Activated CD4-positive, alpha-beta T cell treated with anti-CD3 and anti-CD28 coated beads, Interleukin-2, amount 50 U/mL, for 4 hours (primary cell): ENCODE results near the gene UROS.

ENCODE experiments used
- DNase-seq, 2 experiments: peaks; one replicate each; pipeline ENCODE4 v3.0.0-alpha.2; 2020

UROS gene

DNA sequence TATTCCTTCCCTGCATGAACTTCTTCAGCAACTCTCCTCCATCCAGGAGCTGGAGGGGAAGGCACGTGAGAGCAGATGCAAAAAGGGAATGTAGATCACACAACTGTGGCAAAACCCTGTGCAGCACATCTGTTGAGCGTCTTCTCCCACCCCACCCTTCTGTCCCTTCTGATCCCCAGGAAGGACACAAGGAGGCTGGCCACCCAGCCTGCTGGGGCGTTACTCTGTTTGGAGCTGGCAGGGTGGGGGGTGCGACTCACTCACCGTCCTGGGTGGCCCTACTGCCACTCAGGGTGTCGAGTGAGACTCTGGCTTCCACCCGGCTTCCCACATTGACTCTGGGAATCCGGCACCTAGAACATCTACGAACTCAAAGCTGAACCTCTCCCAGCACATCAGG is 37.3 kb downstream of the UROS start:
- DNase-seq = no peak

DNA sequence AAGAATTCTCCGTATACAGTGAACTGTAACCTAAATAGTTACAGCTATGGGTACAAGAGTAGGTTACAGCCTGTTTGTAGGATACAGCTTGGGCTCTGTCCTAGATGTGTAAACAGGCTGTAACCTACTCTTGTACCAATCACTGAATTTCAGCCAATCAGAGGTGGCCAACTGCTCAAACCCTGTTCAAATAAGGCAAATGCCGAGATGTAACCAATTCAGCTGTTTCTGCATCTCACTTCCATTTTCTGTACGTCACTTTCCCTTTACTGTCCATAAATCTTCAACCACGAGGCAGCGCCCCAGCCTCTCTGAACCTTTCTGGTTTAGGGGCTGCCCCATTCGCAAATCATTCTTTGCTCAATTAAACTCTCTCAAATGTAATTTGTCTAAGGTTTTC is 39.1 kb downstream of the UROS start:
- DNase-seq = no peak

DNA sequence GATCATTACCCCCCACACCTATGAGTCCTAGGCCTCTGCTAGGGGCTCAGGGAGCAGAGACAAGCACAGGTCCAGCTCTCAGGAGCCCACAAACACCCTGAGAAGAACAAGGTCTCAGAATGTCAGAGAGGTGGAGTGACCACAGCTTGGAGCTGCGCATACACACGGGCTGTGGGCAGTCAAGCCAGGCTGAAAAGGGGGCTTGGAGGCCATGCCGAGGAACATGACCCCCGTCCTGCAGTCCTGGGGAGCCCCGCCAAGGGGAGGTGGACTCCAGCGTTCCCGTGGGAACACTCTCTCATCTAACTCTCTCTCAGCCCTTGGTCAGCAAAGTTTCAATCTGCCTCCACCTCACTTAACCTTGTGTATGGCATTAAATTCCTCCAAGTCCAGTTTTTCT is 39.6 kb downstream of the UROS start:
- no peak for DNase-seq

DNA sequence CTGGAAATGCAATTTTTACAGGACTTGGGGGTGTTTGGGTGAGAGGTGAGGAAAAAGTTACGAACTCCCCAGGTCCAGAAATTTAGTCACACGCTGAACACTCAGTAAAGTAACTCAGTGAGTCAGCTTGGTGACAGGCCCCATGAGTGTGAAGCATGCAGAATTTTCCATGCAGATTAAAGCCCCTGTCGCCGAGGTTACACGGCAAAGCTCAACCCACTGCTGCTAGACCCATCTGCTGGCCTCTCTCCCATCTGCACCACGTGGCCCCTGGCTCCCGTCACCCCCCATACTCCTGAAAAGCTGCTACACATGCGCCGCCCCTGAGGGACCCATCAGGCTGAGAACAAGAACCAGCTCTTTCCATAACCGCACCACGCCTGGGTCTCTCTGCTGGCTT is 40.4 kb downstream of the UROS start:
- DNase-seq = no peak

DNA sequence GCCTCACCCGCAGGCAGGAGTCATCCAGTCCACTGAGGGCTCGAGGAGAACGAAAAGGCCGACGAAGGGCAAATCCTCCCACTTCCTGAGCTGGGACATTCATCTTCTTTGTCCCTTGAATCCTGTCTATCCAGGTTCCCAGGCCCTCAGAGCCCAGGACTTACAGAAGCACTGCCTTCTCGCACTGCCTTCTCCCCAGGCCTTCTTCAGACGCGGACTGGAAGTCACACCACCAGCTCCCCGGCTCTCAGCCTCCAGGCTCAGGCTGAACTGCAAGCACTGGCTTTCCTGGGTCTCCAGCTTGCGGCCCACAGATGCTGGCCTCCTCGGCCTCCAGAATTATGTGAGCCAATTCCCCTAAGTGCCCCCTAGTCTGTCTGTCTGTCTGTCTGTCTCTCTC is 41.0 kb downstream of the UROS start:
- DNase-seq = no peak

DNA sequence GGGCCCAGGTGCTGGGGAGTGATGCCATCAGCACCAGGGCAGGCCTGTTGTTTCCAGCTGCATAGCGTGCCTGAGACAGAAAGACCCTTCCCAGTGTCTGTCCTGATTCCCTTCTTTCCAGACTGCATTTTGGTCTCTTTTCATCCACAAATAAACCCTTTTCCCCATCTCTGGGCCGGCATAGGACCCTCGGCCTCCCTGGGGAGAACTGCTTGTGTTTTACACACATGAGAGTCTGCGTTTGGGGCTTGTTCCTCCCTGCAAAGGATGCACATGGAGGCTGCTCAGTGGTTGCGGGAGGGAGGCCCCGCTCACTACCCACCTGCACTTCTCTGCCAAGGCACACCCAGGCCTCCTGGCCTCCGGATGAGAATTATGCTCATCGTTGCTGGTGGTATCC is 41.7 kb downstream of the UROS start:
- no peak for DNase-seq

DNA sequence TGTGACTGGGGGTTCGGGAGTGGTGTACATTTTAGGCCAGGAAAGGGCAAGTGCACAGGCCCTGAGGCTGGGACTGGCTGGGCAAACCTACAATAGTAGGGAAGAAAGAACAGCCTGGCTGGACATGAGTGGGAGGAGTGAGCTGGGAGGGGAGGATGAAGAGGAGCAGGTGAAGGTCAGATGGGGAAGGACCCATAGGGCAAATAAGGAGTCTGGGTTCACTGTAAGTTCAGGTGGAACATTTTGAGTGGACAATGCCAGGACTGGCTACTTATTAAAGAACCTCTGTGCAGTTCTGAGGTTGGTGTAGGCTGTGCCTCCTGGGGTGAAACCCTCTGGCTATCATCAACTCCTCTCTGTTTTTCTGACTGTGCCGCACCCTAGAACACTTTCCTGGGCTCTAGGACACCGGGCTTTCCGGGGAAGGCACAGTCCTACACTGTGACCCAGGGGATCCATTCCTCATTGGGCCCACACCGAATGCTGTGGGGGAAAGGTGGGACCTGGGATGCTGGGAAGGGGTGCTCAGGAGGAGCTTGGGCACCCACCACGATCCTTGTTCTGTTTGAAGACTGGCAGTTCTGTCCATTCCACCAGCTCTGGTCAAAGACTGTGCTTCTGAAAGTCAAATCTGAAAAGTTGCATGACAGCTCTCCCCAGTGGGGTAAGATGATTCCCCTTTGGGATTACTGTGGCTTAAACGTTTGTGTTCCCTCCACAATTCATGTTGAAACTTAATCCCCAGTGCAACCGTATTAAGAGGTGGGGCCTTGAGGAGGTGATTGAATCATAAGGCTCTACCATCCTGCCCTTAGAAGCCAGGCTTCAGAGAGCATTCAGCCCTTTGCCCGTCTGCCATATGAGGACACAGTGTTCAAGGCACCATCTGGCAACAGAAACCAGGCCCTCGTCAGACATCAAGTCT is 43.4 kb downstream of the UROS start:
- no peak for DNase-seq

DNA sequence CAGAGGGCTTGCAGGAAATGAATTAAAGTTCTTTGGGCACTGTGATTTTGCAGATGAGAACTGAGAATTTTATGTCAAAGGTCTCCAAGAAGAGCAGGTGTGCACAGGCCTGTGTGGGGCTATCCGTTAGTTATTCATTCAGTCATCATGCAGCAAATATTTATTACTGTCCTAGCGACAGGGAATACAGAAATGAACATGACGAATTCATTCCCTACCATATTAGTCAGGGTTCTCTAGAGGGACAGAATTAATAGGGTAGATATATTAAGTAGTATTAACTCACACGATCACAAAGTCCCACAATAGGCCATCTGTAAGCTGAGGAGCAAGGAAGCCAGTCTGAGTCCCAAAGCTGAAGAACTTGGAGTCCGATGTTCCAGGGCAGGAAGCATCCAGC is 44.5 kb downstream of the UROS start:
- no peak for DNase-seq

DNA sequence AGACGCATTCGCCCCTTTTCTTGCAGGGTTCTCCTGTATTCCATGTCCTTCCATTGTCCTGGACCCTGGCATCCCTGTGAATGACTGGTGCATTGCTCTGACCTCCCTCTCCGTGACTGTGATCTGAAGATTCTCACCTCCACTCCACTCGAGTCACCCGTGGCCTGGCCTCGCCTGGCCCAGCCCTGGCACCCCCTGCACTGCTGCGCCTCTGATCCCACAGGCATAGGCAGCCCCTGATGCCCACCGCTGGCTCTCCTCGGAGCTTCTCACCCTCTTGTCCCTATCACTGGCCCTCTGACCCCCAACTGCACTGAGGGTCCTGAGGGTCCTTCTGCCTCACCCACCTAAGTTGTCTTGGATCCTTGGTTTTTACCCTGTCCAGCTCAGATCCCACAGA is 45.3 kb downstream of the UROS start:
- DNase-seq = no peak

DNA sequence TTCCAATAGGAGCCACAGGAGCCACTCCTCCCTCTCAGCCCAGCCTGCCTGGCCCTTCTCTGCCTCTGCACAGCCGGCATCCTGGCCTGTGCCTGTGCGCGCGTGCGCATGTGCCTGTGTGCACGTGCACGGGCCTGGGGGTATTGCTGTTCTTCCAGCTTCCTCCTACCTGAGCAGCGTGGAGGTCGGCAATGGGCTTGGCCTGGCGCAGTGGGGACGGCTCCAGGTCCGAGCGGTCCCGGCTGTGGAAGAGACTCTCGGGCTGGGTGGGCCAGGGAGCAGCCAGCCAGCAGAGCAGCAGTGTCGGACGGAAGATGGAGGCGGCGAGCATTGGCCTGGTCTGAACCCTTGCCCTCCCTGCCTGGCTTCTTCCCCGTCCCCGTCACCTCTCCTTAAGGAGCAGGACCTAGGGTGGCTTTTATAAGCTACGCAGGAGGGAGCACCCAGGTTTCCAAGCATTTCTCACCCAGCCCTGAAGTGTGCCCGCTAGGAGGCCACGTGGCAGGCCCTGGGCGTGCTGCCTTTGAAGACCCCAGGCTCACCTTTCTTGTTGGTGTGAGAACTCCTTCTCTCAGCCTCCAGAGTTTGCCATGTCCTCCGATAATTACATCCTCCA is 47.5 kb downstream of the UROS start, which contains the start of gene MMP21:
MMP21 (minus strand) TSS at position 331 of the 616 bp plus-strand sequence; CDS start at position 331, 0 bp downstream.
- no peak for DNase-seq

DNA sequence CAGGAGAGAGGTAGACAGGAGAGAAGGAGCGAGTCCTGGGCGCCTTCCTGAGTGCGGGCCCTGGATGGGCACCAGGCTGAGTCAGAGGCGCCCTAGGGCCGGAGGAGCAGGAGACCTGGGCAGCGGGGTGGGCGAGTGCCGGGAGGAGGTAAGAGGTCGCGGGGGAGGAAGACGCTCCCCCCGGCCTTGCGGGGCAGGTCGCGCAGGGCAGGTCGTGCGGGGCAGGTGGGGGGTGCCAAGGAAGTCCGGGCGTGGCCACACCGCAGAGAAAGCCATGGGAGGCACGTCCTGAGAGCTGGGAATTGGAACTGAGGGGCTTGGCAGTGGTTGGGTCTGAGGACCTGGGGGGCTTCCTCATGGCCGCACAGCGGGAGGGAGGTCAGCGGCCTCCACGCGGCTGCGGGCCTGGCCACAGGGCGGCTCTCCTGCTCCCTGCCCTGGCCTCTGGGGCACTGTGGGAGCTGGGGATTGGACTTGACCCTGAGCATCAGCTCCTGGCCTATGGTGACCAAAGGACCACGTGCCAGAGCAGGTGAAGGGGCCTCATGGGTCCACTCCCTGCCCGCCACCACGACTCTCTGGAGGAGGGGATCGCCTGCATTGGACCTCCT is 48.4 kb downstream of the UROS start:
- no peak for DNase-seq

DNA sequence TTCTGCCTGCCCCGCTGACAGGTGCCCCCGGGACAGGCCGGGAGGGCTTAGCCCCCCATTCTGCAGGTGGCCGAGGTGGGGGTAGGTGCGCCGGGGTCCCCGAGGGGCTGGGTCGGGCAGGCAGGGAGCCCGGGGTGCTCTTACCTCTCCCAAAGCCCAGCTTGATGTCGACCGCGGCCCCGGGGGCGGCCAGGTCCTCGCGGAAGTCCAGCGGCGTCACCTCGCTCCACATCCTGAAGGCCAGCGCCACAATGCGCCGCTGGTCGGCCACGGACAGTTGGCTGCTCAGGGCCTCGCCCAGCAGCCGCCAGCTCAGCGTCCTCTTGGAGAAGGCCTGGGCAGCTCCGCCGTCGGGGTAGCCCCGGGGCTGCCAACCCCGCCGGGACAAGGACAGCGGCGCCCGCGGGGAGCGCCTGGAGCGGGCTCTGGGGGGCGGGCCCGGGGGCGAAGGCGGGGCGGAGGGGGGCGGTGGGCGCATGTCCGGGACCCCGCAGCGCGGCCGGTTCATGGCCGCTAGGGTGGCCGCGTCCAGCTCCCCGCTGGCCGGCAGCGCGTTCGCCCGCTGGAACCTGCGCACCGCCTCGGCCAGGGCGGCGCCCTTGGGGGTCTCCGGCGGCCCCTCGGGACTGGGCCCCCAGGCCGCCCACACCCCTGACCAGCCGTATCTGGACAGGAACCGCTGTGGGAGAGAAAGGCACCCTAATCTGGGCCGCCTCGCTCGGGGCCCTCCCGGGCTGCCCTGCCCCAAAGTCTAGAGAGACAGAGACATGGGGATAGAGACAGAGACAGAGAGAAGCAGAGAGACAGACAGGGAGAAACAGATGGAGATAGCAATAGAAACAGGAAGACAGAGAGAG is 49.1 kb downstream of the UROS start:
- no peak for DNase-seq

DNA sequence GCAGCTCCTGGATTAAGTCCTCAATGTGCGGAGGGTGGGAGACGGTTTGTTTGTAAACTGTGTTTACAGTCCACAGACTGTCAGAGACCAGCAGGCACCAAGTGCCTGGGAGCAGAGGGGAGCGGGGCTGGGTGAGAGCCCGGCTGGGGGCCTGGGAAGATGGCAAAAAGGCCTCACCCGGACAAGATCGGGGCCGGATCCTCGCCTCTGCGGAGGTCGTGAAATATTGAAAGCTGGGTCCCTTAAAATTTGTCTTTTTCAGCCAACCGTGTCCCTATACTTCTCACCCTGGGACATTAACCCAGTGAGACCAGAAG is 50.2 kb downstream of the UROS start:
- no peak for DNase-seq

DNA sequence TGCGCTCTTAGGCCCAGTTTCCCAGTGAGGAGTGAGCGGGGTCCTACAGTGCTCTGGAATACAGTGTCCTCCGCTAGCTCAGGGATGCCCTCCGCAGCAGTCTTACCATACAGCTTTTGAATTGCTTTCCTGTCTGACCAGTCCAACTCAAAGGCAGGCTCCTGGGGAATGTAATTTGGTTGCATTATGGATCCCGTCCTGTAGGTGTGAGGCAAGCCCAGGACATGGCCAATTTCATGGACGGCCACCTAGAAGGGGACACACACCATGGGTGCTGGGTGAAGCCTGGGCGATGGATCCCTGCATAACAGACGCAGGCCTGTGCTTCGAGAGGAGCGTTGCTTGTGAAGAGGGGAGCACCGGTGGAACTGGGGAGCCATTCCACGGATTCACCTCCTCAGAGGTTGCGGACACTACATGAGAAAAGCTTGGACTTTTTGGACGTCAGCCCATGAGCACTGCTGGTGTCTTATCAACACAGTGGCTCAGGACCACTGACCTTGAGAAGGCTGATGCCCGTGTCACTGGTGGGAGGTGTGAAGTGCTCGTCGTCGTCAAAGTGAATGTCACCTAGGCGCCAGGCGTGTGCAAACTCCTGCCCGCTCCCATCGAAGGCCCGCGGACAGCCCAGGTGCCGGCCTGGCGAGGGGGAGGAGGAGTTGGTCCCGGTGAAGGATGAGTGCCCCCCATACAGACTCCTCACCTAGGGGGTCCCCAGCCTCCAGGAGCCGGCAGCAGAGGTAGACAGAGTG is 50.8 kb downstream of the UROS start:
- DNase-seq = no peak

DNA sequence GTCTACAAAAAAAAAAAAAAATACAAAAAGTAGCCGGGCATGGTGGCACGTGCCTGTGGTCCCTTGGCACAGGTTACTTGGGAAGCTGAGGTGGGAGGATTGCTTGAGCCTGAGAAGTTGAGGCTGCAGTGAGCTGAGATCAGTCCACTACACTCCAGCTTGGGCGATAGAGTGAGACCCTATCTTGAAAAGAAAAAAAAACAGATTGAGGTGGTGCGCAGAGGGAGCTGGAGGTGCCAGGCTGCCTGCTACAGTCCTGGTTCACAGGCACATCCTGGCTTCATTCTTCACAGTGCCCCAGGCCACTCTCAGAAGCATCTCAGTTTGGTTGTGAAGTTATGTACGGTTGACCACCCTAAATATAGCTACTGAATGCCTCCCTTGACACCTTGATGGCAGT is 52.2 kb downstream of the UROS start:
- DNase-seq = no peak

DNA sequence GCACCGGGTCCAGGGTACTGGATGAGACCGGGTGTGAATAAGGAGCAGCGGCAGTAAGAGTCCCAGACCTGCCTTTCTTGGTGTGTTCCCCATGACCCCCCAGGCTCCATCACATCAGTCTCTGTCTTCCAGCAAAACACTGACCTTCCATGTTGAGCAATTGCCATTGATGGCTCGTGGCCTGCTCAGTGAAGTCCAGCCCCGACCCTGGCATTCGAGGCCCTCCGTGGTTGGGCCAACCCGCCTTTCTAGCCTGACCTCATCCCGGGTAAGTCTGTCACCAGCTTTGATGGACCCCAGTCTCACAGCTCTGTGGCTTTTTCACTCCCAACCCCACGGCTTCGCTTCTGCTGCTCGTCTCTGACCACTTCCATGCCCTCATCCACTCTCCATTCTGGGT is 53.9 kb downstream of the UROS start:
- no peak for DNase-seq

DNA sequence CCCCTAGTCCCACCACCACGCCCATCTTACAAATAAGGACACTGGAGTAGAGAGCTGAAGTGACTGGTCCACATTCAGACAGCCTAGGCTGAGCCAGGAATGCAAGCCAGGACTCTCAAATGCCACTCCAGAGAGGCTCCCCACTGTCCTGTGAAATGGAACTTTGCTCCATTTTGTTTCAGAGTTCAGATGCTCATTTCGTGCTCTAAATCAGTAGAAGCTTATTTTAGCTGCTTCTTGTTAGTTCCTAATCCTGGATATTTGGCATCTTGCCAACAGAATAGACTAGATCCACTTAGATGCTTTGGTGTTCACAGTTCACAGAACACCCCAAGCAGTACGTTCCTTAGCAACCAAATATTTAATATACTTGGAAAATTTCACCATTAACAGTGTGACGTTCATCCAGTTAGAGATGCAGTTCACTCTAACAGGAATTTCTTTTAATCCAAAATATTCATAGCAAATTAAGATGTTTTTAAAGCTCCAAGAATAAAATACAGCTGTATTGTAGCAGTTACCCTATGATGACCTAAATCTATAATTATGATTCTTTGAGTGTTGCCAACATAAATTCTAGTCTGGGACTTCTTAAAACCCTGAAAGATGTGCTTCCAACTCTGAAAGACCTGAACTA is 54.7 kb downstream of the UROS start:
- no peak for DNase-seq

DNA sequence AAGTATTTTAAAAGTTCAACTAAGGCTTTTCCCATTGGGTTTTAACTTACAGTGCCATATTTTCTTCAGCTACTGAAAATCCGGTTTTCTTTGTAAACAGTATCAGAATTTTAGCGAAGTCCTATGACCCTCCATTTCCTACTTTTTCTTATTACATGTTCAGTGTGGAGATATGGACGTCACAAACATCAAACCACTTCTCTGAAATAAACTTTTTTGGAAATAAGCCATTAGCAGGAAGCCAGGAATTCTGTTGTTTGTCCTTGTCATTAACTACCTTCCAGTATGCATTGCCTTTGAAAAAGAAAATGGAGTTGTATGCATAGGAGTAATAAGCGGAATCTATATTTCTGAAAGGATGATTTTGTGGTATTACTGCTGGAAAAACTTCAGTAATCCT is 56.5 kb downstream of the UROS start:
- DNase-seq = no peak

DNA sequence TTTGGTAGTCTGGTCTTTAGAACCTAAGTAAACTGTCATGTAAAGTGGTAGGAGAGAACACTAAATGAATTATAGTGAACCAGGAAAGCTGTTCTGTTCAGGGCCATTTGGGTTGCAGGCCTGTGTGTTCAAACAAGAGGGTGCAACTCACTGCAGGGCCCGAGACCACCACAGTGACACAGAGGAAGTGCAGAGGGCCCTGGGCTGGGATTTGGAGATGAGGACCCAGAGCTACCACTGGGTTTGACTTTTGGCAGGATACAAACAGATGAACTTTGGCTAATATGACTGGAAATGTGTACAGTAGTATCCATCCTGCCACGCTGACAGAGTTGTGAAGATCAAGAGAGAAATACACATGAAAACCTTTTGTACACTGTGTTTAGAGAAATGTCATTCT is 57.2 kb downstream of the UROS start:
- DNase-seq = no peak

DNA sequence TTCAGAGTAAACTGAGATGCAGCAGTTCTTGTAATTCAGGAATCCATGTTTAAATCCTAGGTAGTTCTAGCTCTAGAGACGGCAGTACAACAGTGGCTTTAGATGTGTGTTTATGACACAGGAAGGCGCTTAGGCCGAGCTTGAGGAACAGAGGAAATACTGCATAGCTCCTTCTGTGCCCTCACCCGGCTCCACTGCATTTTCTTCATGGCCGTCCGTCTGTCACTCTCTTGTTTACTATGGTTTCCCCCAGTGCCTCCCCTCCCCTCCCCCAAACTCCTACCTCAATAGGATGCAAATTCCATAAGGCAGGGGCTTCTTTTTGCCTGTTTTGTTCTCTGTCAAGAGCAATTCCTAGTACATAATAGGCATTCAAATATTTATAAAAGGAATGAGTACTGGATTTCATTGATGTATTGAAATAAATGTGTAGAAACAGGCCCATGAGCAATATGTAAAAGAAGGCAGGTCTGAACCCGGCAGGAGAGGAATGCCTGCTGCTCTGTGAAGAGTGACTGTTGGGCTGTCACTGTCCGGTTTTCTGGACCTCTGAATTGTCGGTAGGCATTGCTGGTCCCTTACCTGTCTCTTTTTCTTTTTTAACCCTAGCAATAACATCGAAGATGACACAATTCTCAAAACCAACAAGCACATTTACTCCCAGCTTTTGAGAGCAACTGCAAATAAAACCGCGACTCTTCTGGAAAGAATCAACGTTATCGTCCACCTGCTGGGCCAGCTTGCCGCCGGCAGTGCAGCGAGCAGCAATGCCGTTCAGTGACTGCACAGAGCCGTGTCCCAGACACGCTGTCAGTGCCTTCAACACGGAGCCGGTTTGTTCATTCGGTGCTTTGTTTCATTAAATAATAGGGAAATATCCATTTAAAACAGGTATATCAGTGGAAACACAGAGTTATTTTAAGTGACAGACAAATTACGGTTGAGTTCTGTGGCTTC is 60.1 kb downstream of the UROS start:
- no peak for DNase-seq

DNA sequence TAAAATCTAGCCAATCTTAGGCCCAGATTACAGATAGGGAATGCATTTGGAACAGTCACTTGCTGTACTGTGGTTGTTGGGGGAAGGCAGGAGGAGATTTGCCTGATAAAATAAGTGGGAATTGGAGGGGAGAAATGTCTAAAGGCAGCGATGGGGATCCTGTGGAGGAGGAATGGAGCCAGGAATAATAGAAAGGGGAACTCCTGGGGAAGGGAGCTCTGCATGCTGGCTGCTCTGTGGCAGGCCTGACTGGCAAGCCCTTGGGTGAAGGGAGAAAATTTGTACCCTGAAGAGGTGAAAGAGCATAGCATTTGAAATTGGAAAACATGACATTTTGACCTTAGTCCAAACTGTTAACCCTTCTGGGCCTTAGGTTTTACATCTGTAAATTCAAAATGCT is 61.1 kb downstream of the UROS start:
- no peak for DNase-seq
